MV-4-11 (cell line): ENCODE measurements around the gene PRAC1.
"Not testable (repeated sequence)": the region's sequence is repeated elsewhere in the genome, so short reads cannot be mapped to it uniquely, and the experiment has no call there.

Experiments
- DNase-seq: peaks from one replicate; lab custom pipeline; 2025; lab: John Stamatoyannopoulos, UW

Gene PRAC1

GRCh38 chr17:48726916-48727286, 4.6 kb upstream of the PRAC1 start:
- DNase-seq = no peak

GRCh38 chr17:48726114-48726915, 4.0 kb upstream of the PRAC1 start:
- no peak for DNase-seq

GRCh38 chr17:48725288-48726064, 3.2 kb upstream of the PRAC1 start:
- no peak for DNase-seq

GRCh38 chr17:48725004-48725287, 2.6 kb upstream of the PRAC1 start:
- DNase-seq = no peak

GRCh38 chr17:48724251-48725003, 2.1 kb upstream of the PRAC1 start:
- peak; percentile 68 for DNase-seq

- no peak for DNase-seq
These were observed 1.3 kb upstream of the PRAC1 start for GRCh38 chr17:48723423-48724250.

GRCh38 chr17:48722915-48723422, 651 bp upstream of the PRAC1 start, which contains the start of gene PRAC2:
Gene PRAC2, plus strand, starts transcription at chr17:48723185. Its CDS starts 1,226 bp downstream, at chr17:48724411.
- DNase-seq = peak; percentile 54

- no peak for DNase-seq
These were observed 1.3 kb downstream of the PRAC1 start for GRCh38 chr17:48721009-48721402.

GRCh38 chr17:48720266-48721008, 1.9 kb downstream of the PRAC1 start:
- DNase-seq = no peak

GRCh38 chr17:48719642-48720265, 2.6 kb downstream of the PRAC1 start:
- DNase-seq = no peak

GRCh38 chr17:48718761-48719641, 3.3 kb downstream of the PRAC1 start:
- no peak for DNase-seq

- no peak for DNase-seq
These were observed 4.0 kb downstream of the PRAC1 start for GRCh38 chr17:48718227-48718760.

- DNase-seq = no peak
These were observed 4.7 kb downstream of the PRAC1 start for GRCh38 chr17:48717367-48718226.

GRCh38 chr17:48716549-48716948, 5.8 kb downstream of the PRAC1 start:
- DNase-seq = not testable (repeated sequence)

GRCh38 chr17:48715496-48716399, 6.6 kb downstream of the PRAC1 start:
- DNase-seq = peak; percentile 59

GRCh38 chr17:48711128-48711527, 11.2 kb downstream of the PRAC1 start:
- no peak for DNase-seq
